ENCODE data around the gene WDR4.

- no peak for TF ChIP-seq ZNF274 (IDR thresholded peaks at IDR 0.05; ENCODE audit: low read depth, low read length)
- no peak for TF ChIP-seq YY1 (IDR thresholded peaks at IDR 0.05; ENCODE audit: insufficient read depth, insufficient read length)
- no peak for TF ChIP-seq SUZ12 (IDR thresholded peaks at IDR 0.05; ENCODE audit: extremely low read depth, insufficient read depth, insufficient read length)
These were observed 67.4 kb downstream of the WDR4 start for GRCh38 chr21:42811960-42812359.
